NCI-H146 treated with DMSO at 0.1 percent for 48 hours (cell line): ENCODE results near the gene FUZ.

Experiments
- DNase-seq: peaks from one replicate; lab custom pipeline; 2025; ENCODE audit not compliant: unreplicated experiment; lab: John Stamatoyannopoulos, UW

The FUZ gene, protein sequence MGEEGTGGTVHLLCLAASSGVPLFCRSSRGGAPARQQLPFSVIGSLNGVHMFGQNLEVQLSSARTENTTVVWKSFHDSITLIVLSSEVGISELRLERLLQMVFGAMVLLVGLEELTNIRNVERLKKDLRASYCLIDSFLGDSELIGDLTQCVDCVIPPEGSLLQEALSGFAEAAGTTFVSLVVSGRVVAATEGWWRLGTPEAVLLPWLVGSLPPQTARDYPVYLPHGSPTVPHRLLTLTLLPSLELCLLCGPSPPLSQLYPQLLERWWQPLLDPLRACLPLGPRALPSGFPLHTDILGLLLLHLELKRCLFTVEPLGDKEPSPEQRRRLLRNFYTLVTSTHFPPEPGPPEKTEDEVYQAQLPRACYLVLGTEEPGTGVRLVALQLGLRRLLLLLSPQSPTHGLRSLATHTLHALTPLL

DNA sequence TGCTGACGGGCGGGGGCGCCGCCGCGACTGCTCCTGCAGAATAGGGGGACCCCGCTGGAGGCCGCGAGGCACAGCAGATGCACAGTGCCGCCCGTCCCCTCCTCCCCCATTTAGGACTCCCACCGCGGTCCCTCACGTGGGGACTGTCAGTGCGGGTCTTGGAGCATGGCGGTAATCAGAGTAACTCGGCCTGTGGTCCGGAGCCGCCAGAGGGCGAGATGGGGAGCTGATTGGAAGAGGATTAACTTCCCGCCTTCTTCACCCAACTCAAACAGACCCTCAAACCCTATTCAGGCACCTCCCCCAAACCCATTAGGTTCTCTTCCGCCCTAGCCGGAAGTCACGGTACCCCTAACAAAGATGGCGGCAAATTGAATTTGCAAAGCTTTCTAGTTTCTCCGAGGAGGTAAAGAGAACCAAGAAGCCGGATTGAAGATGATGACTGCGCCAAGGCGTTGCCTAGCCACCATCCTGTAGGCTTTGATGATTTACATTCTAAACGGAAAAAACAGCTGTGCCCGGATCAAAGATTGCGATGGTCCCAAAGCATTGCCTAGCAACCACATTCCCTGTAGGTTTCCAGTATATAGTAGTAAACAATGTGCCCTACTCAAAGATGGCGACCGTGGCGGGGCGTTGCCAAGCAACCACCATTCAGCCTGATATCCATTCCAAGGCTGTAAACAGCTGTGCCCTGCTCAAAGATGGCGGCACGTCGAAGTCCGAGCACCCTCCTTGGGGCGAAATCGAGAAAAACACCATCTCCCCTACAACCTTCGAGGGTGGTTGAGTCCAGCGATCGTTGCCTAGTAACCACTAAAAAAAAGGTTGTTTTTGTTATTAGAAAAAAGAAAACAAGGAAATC, at the start of gene FUZ:
TSS of gene FUZ (minus strand) at position 296 of the 865 bp plus-strand sequence. CDS start at position 110, 186 bp downstream.
- DNase-seq = peak; percentile 99

DNA sequence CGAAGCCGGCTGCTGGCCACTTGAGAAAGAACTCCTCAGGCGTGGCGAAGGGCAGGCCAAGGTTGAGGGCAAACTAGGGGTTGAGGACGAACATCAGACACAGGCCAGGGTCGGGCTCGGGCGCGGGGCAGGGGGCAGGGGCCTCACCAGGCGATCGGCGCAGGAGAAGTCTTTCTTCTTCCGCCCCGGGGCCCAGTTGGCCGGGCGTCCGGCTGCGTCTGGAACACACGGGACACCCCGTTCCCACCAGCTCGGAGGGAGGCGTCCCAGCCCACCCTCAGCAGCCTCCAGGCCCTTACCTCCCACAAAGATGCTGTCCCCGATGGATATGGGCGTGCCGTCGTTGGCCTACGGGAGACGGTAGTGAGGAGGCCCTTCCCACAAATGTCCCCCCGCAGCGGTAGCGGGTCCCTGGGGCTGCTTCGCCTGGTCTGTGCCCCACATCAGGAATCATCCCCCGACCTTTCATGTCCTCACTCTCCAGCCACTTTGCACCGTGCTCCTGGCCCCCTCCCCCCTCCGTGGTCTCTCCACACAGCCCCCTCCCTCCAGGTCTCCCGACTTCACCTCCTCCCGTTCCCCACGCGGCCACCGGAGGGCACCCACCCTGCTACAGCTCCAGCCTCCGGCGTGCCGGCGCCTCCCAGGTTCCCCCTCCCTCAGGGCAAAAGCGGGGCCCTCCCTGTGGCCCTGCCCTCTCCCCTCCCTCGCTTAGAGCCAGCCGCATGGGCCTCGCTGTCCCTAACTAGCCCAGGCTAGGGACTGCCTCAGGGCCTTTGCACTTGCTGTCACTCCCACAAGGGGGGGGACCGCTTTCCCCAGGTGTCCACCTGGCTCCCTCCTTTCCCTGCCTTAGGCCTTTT, 49.5 kb upstream of the FUZ start:
- no peak for DNase-seq

DNA sequence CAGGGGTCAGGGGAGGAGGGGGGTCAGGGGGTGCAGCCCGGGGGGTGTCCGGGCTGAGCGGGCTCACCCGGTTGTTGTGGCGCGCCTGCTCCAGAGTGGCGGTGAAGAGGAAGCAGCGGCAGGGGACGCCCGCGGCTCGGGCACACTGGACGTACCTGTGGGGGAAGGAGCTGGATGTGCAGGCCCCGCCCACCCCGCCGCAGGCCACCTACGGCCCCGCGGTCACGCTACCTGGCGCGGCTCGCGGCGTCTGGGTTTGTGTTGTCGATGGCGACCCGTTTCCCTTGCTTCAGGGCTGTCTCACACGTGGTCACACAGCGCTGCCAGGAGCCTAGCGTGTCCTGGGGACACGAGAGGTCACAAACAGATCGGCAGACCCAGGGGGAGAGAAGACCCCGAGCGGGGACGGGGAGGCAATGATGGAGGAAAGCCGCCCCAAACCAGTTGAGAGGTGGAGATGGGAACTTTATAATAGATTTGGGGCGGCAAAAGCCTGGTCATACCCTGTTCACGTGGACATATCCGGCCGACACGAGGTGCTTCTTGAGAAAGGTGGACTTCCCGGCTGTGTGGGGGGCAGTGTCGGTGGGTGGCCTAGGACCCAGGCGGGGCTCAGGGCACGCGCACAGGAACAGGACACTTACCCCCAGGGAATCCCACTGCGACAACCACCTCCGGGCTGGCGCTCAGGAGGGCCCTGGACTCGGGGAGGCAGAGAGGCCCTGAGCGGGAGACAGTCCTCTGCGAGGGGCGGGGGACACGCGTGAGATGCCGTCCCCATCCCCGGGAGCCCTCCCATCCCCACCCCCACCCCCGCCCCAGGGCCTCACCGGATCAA, 48.7 kb upstream of the FUZ start:
- no peak for DNase-seq

DNA sequence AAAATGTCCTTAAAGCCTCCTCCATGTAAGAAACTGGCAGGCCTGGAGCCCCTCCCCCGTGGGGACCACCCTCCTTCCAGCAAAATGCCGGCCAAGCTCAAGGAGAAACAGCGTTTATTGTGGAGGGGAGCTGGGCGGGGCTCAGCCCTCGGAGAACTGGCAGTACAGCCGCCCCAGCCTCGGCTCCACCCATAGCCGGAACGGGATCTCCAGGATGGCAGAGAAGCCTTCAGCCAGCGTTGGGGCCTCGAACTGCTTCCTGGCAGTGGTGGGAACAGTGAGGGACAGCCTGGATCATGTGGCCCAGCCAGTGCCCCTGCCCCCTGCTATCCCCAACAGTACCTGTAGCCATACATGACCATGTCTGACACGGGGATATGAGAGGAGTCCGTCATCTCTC, 48.0 kb upstream of the FUZ start:
- DNase-seq = no peak

DNA sequence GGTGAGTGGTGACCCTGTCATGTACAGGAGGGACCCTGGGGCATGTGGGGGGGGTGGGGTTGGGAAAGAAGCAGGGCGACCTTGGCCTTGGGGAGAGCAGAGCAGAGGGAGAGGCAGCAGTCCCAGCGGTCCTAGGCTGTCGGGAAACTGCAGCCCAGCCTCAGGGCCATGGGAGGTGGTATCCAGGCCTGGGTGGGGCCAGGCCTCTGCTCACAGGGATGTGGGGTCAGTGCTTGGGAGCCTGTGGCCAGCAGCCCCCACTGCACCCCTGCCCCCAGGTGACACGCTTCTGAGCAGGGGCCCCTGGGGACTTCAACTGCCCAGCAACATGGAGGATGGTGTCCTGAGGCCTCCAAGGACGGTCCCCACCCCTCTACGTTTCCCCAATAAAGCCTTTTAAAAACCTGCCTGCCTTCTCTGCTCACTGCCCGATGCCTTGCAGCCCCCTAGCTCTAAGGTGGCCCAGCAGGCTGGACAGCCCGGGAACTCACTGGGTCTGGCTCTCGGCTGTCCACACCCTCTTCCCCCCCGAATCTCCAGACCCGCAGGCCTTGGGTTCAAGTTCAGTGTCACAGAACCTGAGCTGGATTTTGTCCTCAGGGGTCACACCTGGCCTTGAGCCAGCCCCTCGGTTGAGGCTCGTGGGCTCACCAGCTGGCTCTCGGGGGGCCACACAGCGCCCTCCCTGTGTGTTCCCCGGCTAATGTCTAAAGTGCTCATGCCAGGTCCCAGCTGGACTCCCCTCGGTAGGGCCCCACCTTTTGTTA, 47.4 kb upstream of the FUZ start:
- DNase-seq = no peak

DNA sequence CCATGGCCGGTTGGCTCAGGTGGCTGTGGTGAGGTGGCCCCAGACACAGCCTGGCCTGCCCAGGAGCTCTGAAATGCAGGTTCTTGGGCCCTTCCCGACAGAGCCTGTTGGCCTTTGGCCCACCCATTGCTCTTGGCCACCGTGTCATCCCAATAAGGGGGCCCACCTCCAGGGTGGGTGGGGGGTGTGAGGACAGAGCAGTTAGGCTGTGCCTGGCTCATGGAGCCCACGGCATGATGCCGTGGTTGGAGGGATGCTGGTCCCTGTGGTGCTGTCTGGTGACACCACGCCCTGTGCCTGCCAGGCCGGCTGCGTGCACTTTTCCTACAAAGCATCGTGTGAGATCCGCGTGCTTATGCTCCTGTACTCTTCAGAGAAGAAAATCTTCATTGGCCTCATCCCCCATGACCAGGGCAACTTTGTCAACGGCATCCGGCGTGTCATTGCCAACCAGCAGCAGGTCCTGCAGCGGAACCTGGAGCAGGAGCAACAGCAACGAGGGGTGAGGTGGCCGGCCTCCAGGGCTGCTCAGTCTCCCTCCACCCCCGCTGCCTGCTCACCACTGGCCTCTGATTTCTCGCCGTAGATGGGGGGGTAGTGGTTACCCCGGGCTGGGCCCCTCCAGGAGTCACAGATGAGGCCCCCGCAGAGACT, 46.7 kb upstream of the FUZ start:
- DNase-seq = no peak

DNA sequence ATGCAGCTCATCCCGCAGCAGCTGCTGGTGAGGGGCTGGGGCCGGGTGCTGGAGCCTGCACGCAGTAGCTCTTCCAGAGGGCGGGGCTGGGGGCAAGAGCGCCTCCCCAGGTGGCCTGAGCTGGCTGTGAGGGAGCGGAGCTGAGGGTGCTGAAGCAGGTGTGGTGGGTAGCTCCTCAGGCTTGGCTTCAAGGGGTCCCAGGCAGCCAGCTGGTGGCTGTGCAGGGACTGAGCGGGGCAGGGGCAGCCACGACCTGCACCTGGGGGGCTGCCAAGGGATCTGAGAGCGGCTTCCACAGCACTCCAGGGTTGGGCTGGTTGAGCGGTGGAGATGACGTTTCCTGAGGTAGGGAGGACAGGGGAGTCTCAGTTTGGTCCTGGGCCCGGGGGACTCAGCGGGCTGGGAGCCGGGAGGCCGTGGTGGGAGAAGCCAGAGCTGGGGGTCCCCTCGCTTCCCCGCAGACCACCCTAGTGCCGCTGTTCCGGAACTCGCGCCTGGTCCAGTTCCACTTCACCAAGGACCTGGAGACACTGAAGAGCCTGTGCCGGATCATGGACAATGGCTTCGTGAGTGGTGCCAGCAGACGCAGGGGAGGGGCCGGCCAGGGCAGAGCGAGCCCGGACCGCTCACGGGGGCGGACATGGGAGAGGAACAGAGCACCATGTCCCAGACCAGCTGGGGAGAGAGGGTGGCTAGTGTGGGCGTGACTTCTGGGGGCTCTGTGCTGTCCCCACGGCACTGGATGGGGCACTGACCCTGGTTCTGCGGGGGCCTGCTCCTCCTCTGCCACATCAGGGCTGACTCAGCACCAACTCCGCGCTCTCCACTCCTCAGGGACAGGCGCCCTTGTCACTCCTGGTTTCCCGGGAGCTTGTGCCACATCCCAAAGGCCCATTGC, 45.2 kb upstream of the FUZ start:
- no peak for DNase-seq

DNA sequence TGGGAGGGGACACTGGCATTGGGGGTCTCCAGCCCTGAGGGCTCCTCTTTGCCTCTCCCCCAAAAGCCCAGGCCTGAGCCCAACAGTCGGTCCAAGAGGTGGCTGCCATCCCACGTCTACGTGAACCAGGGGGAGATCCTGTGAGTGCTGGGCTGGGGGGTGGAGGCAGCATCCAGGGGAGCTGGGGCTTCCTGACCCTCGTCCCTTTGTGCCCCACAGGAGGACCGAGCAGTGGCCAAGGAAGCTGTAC, 44.7 kb upstream of the FUZ start:
- no peak for DNase-seq

DNA sequence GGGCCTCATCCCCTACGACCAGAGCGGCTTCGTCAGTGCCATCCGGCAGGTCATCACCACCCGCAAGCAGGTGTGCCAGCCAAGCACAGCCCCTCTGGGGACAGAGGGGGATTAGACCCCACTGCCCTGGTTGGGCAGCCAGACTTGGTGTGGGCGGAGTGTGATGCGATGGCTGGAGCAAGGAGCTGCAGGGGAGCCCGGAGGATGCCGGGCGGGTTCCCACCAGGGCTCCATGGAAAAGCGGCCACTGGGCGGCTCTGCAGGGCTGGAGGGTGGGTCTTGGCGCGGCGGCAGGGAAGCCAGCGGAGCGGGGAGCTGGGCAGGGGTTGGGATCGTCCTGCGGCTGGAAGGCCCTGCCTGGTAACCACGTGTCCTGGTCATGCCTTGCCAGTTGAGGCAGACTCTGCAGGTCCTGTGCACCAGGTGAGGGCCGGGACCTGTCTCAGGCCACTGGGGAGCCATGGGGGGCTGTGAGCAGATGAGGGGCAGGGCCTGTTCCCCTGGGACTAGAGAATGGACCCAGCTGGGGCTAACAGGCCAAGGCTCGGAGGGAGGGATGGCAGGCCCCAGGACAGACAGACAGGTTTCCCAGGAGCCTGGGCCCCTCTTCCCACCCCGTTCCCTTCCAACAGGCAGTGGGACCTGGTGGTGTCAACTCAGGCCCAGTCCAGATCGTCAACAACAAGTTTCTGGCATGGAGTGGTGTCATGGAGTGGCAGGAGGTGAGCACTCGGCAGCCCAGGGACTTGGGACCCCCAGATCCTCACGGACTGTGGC, 44.2 kb upstream of the FUZ start:
- no peak for DNase-seq

DNA sequence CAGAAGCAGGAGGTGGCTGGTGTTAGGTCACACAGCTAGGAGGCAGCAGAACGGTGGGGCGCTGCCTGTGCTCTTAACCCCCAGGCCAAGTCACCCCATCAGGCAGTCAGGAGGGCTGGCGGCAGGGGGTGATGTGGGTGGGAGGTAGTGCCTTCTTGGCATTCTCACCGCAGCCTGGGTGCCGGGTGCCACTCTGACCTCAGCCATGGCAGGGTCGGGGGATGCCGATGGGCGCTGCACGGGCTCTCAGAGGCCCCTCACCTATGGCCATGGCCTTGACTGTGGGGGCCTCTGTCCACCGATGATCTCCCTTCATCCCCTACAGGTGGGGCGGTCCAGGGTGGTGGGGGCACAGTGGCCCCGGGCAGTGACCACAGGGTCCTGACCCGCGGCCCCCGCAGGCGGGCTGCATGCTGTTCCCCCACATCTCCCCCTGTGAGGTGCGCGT, 43.5 kb upstream of the FUZ start:
- no peak for DNase-seq

DNA sequence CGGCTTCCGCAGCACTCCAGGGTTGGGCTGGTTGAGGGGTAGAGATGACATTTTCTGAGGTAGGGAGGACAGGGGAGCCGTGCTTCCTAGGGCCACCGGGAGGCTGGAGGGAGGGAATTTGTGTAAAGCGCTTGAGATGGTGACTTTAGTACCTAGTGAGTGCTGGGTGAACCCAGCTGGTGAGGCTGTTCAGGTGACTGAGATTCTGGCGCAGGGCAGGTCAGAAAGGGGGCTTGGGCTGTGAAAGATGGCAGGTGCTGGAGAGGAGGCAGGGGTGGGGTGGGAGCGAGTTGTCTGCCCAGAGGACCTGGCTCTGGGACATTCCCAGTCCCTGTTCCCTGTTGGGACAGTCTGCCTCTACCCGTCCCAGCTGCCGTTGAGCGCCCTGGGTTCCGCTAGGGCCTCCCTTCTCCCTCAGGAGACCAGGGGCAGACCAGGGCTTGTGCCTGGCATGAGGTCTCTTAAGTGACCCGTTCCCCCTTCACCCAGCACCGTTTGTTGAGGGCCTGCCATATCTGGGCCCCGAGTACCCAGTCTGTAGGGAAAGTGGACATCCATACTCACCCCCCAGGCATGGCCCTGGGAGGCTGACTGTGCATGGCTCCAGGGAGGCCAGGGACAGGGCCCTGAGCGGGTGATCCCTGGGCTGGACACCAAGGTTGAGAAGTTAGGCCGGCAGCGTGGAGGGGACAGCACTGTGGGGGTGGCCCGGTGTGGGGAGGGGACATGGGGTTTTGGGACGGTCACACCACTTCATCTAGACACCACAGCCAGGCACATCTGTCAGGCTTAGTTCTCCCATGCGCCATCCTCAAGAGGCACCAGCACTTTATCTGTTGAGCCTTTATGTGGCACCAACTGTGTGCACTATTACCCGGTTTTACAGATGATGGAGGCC, 42.8 kb upstream of the FUZ start:
- DNase-seq = no peak

DNA sequence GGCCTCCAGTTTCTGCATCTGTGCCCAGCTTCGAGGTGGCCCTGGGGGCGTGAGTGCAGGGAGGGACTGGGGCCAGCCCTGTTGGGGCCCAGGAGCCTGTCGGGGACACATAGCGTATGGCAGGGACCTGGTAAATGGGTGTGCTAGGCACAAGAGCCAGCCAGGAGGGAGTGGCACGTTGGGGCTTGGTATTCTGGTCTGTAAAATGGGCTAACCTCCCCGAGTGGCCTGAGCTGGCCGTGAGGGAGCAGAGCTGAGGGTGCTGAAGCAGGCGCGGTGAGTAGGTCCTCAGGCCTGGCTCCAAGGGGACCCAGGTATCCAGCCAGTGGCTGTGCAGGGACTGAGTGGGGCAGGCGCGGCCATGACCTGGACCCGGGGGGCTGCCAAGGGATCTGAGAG, 42.2 kb upstream of the FUZ start:
- DNase-seq = no peak

DNA sequence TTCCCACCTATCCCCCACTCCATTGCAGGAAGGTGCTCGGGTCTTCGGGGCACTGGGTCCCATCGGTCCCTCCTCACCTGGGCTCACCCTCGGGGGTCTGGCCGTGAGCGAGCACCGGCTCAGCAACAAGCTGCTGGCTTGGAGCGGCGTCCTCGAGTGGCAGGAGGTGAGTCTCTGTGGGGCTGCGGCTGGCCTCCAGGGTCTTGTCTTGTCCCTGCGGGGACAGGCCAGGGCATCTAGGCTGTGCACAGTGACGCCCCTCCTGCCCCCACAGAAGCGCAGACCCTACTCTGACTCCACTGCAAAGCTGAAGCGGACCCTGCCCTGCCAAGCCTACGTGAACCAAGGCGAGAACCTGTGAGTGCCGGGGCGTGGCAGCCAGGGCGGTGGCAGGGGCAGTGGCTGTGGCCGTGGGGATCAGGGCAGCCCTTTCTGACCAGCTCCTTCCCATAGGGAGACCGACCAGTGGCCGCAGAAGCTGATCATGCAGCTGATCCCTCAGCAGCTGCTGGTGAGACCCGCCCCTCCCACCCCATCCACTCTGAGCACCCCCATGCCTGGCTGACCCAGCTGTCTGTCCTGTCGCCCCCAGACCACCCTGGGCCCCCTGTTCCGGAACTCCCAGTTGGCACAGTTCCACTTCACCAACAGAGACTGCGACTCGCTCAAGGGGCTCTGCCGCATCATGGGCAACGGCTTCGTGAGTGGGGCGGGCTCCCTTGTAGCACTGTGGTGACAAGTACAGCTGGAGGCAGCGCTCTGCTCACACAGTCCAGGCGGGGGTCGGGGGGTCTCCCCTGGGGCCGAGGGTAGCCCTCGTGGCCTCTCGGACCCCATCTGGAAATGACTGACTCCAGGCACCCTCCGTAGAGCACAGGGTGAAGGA, 41.5 kb upstream of the FUZ start:
- DNase-seq = no peak

DNA sequence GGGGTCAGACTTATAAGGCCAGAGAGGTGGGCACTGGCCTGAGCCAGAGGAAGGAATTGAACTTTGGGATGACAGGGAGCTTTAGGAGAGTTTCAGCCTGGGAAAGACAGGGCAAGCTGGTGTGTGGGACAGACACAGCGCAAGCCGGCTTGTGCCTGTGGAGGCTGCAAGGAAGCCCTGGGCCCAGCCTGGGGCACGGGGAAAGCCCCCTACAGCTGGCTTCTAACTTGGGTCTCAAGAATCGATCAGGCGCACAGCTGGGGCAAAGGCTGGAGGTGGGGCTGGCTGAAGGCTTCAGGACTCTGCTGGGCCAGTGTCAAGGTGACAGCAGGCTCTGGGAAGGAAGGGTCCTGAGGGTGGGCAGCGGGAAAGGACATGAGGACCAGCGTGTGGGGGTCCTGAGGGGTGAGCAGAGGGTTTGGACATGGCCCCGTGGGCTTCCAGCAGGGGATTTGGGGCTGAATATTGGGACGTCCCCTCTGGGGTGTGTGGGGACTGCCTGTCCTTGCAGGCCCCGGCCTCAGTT, 40.8 kb upstream of the FUZ start:
- DNase-seq = no peak

DNA sequence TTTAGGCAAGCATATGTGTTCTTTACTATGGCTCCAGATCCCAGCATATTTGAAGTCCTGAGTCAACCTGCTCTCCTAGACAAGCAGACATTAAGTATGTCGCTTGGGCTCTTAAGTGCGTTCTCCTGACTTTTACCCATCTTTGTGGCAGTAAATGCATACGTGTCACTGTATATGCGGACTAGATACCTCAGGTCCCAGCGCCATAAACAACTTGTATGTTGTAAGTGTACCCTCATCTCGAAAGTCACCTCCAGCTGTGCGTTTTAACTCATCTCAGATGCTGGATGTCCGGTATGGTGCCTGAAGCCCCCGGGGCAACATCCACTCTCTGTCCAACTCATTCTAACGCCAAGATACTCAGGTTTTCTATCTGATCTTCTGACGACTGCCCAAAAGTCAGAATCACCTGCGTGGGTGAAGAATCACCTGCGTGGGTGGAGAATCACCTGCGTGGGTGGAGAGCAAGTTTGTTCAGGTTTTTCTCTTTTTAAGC, 39.6 kb upstream of the FUZ start:
- DNase-seq = no peak
